ENCODE measurements around the gene FAM237B. TPM values are rescaled to one million over a fixed set of nuclear protein-coding genes. Genes with fewer than 3 reads are reported as not detected.

FAM237B gene
- total RNA-seq, 1 experiment from 2014 or later = not detected

- H3K27ac Mint-ChIP-seq = no peak overlapping the region
- TF ChIP-seq NFATC4 (CRISPR knock-in tag; IDR thresholded peaks at IDR 0.05) (no peak), SMAD4 (CRISPR knock-in tag; IDR thresholded peaks at IDR 0.05) (no peak), MLX (CRISPR knock-in tag; IDR thresholded peaks at IDR 0.05) (no peak), ZNF219 (CRISPR knock-in tag; IDR thresholded peaks at IDR 0.05; ENCODE audit: borderline replicate concordance) (no peak), CBFB (CRISPR knock-in tag; IDR thresholded peaks at IDR 0.05; ENCODE audit: low read depth) (no peak), TEAD1 (CRISPR knock-in tag; IDR thresholded peaks at IDR 0.05) (no peak), PREB (CRISPR knock-in tag; IDR thresholded peaks at IDR 0.05; ENCODE audit: borderline replicate concordance) (no peak), ZNF423 (CRISPR knock-in tag; IDR thresholded peaks at IDR 0.05) (no peak), E2F5 (CRISPR knock-in tag; IDR thresholded peaks at IDR 0.05) (no peak), CREM (CRISPR knock-in tag; IDR thresholded peaks at IDR 0.05) (no peak), GTF2I (CRISPR knock-in tag; conservative IDR thresholded peaks at IDR 0.05) (no peak), ATF2 (CRISPR knock-in tag; IDR thresholded peaks at IDR 0.05; ENCODE audit: borderline replicate concordance, low read depth) (no peak), E2F4 (CRISPR knock-in tag; IDR thresholded peaks at IDR 0.05; ENCODE audit: borderline replicate concordance, low read depth) (no peak), ZSCAN18 (CRISPR knock-in tag; IDR thresholded peaks at IDR 0.05) (no peak), AR (CRISPR knock-in tag; IDR thresholded peaks at IDR 0.05) (no peak)
- DNase-seq (ENCODE audit: low spot score) = no peak
- no peak overlapping the region for H3K4me3 Mint-ChIP-seq
- ChIA-PET CTCF (no interaction called here), POLR2A (no interaction called here)
- no peaks in the 10 kb centered on the region for H3K9me3 Mint-ChIP-seq
- no peaks in the 10 kb centered on the region for H3K4me1 Mint-ChIP-seq
- no peak for ATAC-seq
- no peaks in the 10 kb centered on the region for H3K27me3 Mint-ChIP-seq (ENCODE audit: low read depth)
- no peaks in the 10 kb centered on the region for H3K36me3 Mint-ChIP-seq
Measured at GRCh38 chr7:90266808-90267207, 54.3 kb downstream of the FAM237B start.

Other genes with a start within 250 kb of the FAM237B start
- gene STEAP1, start 166.8 kb downstream of the FAM237B start, total RNA-seq (2021) = 2.4 to 4.1 TPM (median 3.5 TPM) in 3 replicates
- 13.4 to 17.3 TPM (median 17.0 TPM) in 3 replicates for gene STEAP2, start 109.6 kb downstream of the FAM237B start, total RNA-seq (2021)
- 2.7 to 3.4 TPM (median 3.3 TPM) in 3 replicates for gene CFAP69, start 76.1 kb downstream of the FAM237B start, total RNA-seq (2021)
- 18.5 to 20.1 TPM (median 19.6 TPM) in 3 replicates for gene GTPBP10, start 25.4 kb upstream of the FAM237B start, total RNA-seq (2021)
- 39.4 to 47.5 TPM (median 44.1 TPM) in 3 replicates for gene CLDN12, start 82.2 kb upstream of the FAM237B start, total RNA-seq (2021)
- not detected in 3 replicates for gene PTTG1IP2, start 148.3 kb upstream of the FAM237B start, total RNA-seq (2021)